Measurements from ENCODE around the gene TBC1D3K.
"Not testable (repeated sequence)": the region's sequence is repeated elsewhere in the genome, so short reads cannot be mapped to it uniquely, and the experiment has no call there.

The TBC1D3K gene

GRCh38 chr17:37924115-37924514 is at the start of gene TBC1D3K:
Gene TBC1D3K (plus strand): TSS chr17:37924415. CDS start chr17:37926000, 1,585 bp downstream.
- DNase-seq = not testable (repeated sequence)

GRCh38 chr17:37884516-37884915 is 39.7 kb upstream of the TBC1D3K start:
- DNase-seq = no peak

- no peak for DNase-seq
Observed at GRCh38 chr17:37885136-37885535, 39.1 kb upstream of the TBC1D3K start.

GRCh38 chr17:37888881-37889280 is 35.3 kb upstream of the TBC1D3K start:
- DNase-seq = no peak

- not testable (repeated sequence) for DNase-seq
Observed at GRCh38 chr17:37896961-37897360, 27.3 kb upstream of the TBC1D3K start.

Data from eye (tissue), 1 donor.